ENCODE data around the gene PARD3. TPM values are rescaled to one million over a fixed set of nuclear protein-coding genes. Genes with fewer than 3 reads are reported as not detected.

PARD3 gene
- total RNA-seq, 1 donor from 2014 or later = 98.2 TPM

- Histone ChIP-seq H3K27me3 (ENCODE audit: control insufficient read depth, insufficient read depth, low read length) (no peaks in the 10 kb centered on the region), H3K4me3 (ENCODE audit: low read depth, low read length) (no peak overlapping the region), H3K36me3 (ENCODE audit: control insufficient read depth, insufficient read depth, low read length) (no peaks in the 10 kb centered on the region)
- no peak for TF ChIP-seq CTCF (IDR thresholded peaks at IDR 0.05; ENCODE audit: insufficient read depth, low read length, severe bottlenecking)
- FAIRE-seq (no peak), DNase-seq (ENCODE audit: low read depth) (no peak)
These were observed 339.8 kb downstream of the PARD3 start for GRCh38 chr10:34475274-34475646.

GRCh38 chr10:34474555-34475273 is 340.4 kb downstream of the PARD3 start:
- Histone ChIP-seq H3K27me3 (ENCODE audit: control insufficient read depth, insufficient read depth, low read length) (no peaks in the 10 kb centered on the region), H3K36me3 (ENCODE audit: control insufficient read depth, insufficient read depth, low read length) (peaks cover 2% of the 10 kb centered on the region), H3K4me3 (ENCODE audit: low read depth, low read length) (no peak overlapping the region)
- DNase-seq (ENCODE audit: low read depth) = no peak
- FAIRE-seq = no peak
- no peak for TF ChIP-seq CTCF (IDR thresholded peaks at IDR 0.05; ENCODE audit: insufficient read depth, low read length, severe bottlenecking)

- FAIRE-seq (no peak), DNase-seq (ENCODE audit: low read depth) (peak; percentile 98)
- Histone ChIP-seq H3K27me3 (ENCODE audit: control insufficient read depth, insufficient read depth, low read length) (no peaks in the 10 kb centered on the region), H3K36me3 (ENCODE audit: control insufficient read depth, insufficient read depth, low read length) (peaks cover 2% of the 10 kb centered on the region), H3K4me3 (ENCODE audit: low read depth, low read length) (no peak overlapping the region)
- no peak for TF ChIP-seq CTCF (IDR thresholded peaks at IDR 0.05; ENCODE audit: insufficient read depth, low read length, severe bottlenecking)
These were observed 341.1 kb downstream of the PARD3 start for GRCh38 chr10:34474009-34474376.

GRCh38 chr10:34473174-34474008 is 341.7 kb downstream of the PARD3 start:
- Histone ChIP-seq H3K4me3 (ENCODE audit: low read depth, low read length) (no peak overlapping the region), H3K36me3 (ENCODE audit: control insufficient read depth, insufficient read depth, low read length) (peaks cover 2% of the 10 kb centered on the region), H3K27me3 (ENCODE audit: control insufficient read depth, insufficient read depth, low read length) (no peaks in the 10 kb centered on the region)
- DNase-seq (ENCODE audit: low read depth) (no peak), FAIRE-seq (no peak)
- no peak for TF ChIP-seq CTCF (IDR thresholded peaks at IDR 0.05; ENCODE audit: insufficient read depth, low read length, severe bottlenecking)

GRCh38 chr10:34470307-34470706 is 344.8 kb downstream of the PARD3 start:
- no peak for TF ChIP-seq CTCF (IDR thresholded peaks at IDR 0.05; ENCODE audit: insufficient read depth, low read length, severe bottlenecking)
- H3K36me3 ChIP-seq (ENCODE audit: control insufficient read depth, insufficient read depth, low read length) = peaks cover 4% of the 10 kb centered on the region
- no peak overlapping the region for H3K4me3 ChIP-seq (ENCODE audit: low read depth, low read length)
- no peaks in the 10 kb centered on the region for H3K27me3 ChIP-seq (ENCODE audit: control insufficient read depth, insufficient read depth, low read length)
- FAIRE-seq (no peak), DNase-seq (ENCODE audit: low read depth) (no peak)
